ENCODE results near the gene DUSP18.
"Not testable (repeated sequence)": the region's sequence is repeated elsewhere in the genome, so short reads cannot be mapped to it uniquely, and the experiment has no call there.

DUSP18 gene

GRCh38 chr22:30636226-30637077 lies 31.2 kb downstream of the DUSP18 start:
- no peak for DNase-seq

- peak; percentile 96 for DNase-seq
Measured at GRCh38 chr22:30635273-30636225, 32.1 kb downstream of the DUSP18 start, which contains the start of gene SLC35E4. TSS of gene SLC35E4 (plus strand) at chr22:30635781. CDS start at chr22:30636451, 670 bp downstream.

GRCh38 chr22:30634471-30635233 lies 33.0 kb downstream of the DUSP18 start:
- peak; percentile 90 for DNase-seq

- not testable (repeated sequence) for DNase-seq
Measured at GRCh38 chr22:30631469-30631868, 36.2 kb downstream of the DUSP18 start.

GRCh38 chr22:30628491-30628890 lies 39.2 kb downstream of the DUSP18 start:
- no peak for DNase-seq

GRCh38 chr22:30627471-30627870 lies 40.2 kb downstream of the DUSP18 start:
- DNase-seq, result no peak

GRCh38 chr22:30626413-30626812 lies 41.3 kb downstream of the DUSP18 start:
- no peak for DNase-seq

GRCh38 chr22:30619909-30620308 lies 47.8 kb downstream of the DUSP18 start:
- DNase-seq, result not testable (repeated sequence)

GRCh38 chr22:30617819-30618218 lies 49.9 kb downstream of the DUSP18 start:
- DNase-seq, result no peak

GRCh38 chr22:30615543-30615954 lies 52.1 kb downstream of the DUSP18 start:
- no peak for DNase-seq

GRCh38 chr22:30614879-30615278 lies 52.8 kb downstream of the DUSP18 start:
- no peak for DNase-seq

GRCh38 chr22:30614268-30614667 lies 53.4 kb downstream of the DUSP18 start:
- no peak for DNase-seq

- DNase-seq, result no peak
Measured at GRCh38 chr22:30612789-30613188, 54.9 kb downstream of the DUSP18 start.
